ENCODE measurements around the gene RABGAP1L. TPM values are rescaled to one million over a fixed set of nuclear protein-coding genes. Genes with fewer than 3 reads are reported as not detected.

The RABGAP1L gene
- total and polyA plus RNA-seq, 2 of the 4 experiments (the other 2 are of a cell fraction) = 7.9 to 26.7 TPM

DNA sequence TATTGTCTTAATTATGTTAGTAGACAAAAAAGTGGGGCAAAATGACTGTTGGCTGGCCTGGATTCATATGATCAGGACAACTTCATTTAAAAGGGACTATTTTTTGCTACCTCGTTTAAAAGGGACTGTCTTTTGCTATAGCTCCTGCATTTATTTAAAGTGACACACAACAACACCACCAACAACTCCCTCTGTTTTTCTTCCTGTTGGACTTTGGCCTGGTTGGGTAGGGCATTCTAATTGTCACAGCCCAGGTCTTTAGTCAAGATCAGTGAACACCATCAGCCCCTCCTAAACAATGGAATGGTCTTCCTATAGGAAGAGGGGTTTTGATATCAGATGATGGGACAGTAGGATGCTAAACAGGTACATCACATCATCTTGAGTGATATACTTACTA, 530.2 kb downstream of the RABGAP1L start:
- BruUV-seq (replicated peaks) = no TSS peak
- intact Hi-C loops (cut with micrococcal nuclease) (no loop called here), in situ Hi-C loops (cut with MboI; ENCODE audit: low sequenced_read_pairs) (no loop called here), dilution Hi-C loops (cut with HindIII; ENCODE audit: low sequenced_read_pairs, unreplicated experiment) (no loop called here)
- Histone ChIP-seq H3K9me1 (ENCODE audit: insufficient read depth, low read length) (no peaks in the 10 kb centered on the region), H2AFZ (replicated peaks; ENCODE audit: low read length, poor library complexity) (no peak overlapping the region), H3K4me1 (ENCODE audit: control insufficient read depth, insufficient read depth, low read length) (no peaks in the 10 kb centered on the region), H3K18ac (ENCODE audit: low read depth, low read length) (no peak overlapping the region), H3K23ac (ENCODE audit: low read depth, low read length) (no peak overlapping the region), H3K9me3 (ENCODE audit: control insufficient read depth, insufficient read depth, low read length) (no peaks in the 10 kb centered on the region), H3K56ac (ENCODE audit: extremely low read depth, insufficient read depth, low read length) (no peak overlapping the region), H3K4me3 (ENCODE audit: insufficient read depth, low read depth, low read length) (no peak overlapping the region), H3K4me2 (ENCODE audit: low read depth, low read length) (no peak overlapping the region), H3K36me3 (ENCODE audit: control insufficient read depth, insufficient read depth, low read length) (no peaks in the 10 kb centered on the region), H4K20me1 (ENCODE audit: insufficient read depth, low read length) (no peaks in the 10 kb centered on the region), H4K8ac (ENCODE audit: low read depth in 2 of 2, low read length in 2 of 2) (no peak overlapping the region; a peak in 1 of 4 replicates), H2AK9ac (replicated peaks; ENCODE audit: low read depth, low read length, poor library complexity) (no peak overlapping the region), H4K91ac (ENCODE audit: insufficient read depth, low read depth, low read length) (no peak overlapping the region), H3K14ac (replicated peaks; ENCODE audit: low read depth, low read length) (no peak overlapping the region), H3K9ac (ENCODE audit: low read depth, low read length) (no peak overlapping the region), H2BK5ac (ENCODE audit: low read depth, low read length, poor library complexity, severe bottlenecking) (no peak overlapping the region), H2AK5ac (ENCODE audit: low read depth, low read length) (no peak overlapping the region), H3K4ac (ENCODE audit: low read depth, low read length) (no peak overlapping the region), H3K27me3 (ENCODE audit: control insufficient read depth, insufficient read depth, low read length) (no peaks in the 10 kb centered on the region), H3K27ac (ENCODE audit: insufficient read depth, low read length) (no peak overlapping the region), H2BK15ac (ENCODE audit: low read depth, low read length) (no peak overlapping the region), H2BK120ac (ENCODE audit: low read depth, low read length) (no peak overlapping the region), H4K5ac (ENCODE audit: low read depth, low read length) (no peak overlapping the region), H2BK20ac (ENCODE audit: low read depth, low read length) (no peak overlapping the region), H3K79me1 (ENCODE audit: low read depth in 1 of 2, low read length in 2 of 2) (no peaks in the 10 kb centered on the region)
- DNase-seq = no peak
- ChIA-PET CTCF (no interaction called here), POLR2A (ENCODE audit: unreplicated experiment) (no interaction called here)
- no CpG with 5 or more reads among the region's 1 CpG for WGBS, 2 experiments (ENCODE audit: extremely low coverage in 2 of 2, insufficient read length in 1 of 2)
- TF ChIP-seq POLR2A (IDR thresholded peaks at IDR 0.05; ENCODE audit: low read depth, low read length) (no peak), MXI1 (IDR thresholded peaks at IDR 0.05; ENCODE audit: borderline replicate concordance, low read depth, low read length) (no peak), NFE2L2 (IDR thresholded peaks at IDR 0.05; ENCODE audit: low read depth, low read length) (no peak), SMC3 (IDR thresholded peaks at IDR 0.05; ENCODE audit: low read depth, low read length) (no peak), MAZ (IDR thresholded peaks at IDR 0.05; ENCODE audit: borderline replicate concordance, low read depth, low read length) (no peak), CHD1 (IDR thresholded peaks at IDR 0.05; ENCODE audit: low read depth, low read length) (no peak), BHLHE40 (IDR thresholded peaks at IDR 0.05; ENCODE audit: low read depth, low read length) (no peak), RAD21 (IDR thresholded peaks at IDR 0.05; ENCODE audit: low read length) (no peak), RCOR1 (IDR thresholded peaks at IDR 0.05; ENCODE audit: insufficient replicate concordance, low read length) (no peak), MAFK (IDR thresholded peaks at IDR 0.05; ENCODE audit: low read depth, low read length) (no peak), FOS (IDR thresholded peaks at IDR 0.05; ENCODE audit: low read depth, low read length) (no peak), RFX5 (IDR thresholded peaks at IDR 0.05; ENCODE audit: low read depth, low read length) (no peak), CEBPB (IDR thresholded peaks at IDR 0.05; ENCODE audit: low read depth, low read length) (no peak)
- TF ChIP-seq, protein P1, sequence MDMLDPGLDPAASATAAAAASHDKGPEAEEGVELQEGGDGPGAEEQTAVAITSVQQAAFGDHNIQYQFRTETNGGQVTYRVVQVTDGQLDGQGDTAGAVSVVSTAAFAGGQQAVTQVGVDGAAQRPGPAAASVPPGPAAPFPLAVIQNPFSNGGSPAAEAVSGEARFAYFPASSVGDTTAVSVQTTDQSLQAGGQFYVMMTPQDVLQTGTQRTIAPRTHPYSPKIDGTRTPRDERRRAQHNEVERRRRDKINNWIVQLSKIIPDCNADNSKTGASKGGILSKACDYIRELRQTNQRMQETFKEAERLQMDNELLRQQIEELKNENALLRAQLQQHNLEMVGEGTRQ (IDR thresholded peaks at IDR 0.05; ENCODE audit: low read depth, low read length) = no peak
- TF ChIP-seq, protein P2, sequence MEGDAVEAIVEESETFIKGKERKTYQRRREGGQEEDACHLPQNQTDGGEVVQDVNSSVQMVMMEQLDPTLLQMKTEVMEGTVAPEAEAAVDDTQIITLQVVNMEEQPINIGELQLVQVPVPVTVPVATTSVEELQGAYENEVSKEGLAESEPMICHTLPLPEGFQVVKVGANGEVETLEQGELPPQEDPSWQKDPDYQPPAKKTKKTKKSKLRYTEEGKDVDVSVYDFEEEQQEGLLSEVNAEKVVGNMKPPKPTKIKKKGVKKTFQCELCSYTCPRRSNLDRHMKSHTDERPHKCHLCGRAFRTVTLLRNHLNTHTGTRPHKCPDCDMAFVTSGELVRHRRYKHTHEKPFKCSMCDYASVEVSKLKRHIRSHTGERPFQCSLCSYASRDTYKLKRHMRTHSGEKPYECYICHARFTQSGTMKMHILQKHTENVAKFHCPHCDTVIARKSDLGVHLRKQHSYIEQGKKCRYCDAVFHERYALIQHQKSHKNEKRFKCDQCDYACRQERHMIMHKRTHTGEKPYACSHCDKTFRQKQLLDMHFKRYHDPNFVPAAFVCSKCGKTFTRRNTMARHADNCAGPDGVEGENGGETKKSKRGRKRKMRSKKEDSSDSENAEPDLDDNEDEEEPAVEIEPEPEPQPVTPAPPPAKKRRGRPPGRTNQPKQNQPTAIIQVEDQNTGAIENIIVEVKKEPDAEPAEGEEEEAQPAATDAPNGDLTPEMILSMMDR (conservative IDR thresholded peaks at IDR 0.05; ENCODE audit: low read depth, low read length) = no peak
- TF ChIP-seq, protein P3, sequence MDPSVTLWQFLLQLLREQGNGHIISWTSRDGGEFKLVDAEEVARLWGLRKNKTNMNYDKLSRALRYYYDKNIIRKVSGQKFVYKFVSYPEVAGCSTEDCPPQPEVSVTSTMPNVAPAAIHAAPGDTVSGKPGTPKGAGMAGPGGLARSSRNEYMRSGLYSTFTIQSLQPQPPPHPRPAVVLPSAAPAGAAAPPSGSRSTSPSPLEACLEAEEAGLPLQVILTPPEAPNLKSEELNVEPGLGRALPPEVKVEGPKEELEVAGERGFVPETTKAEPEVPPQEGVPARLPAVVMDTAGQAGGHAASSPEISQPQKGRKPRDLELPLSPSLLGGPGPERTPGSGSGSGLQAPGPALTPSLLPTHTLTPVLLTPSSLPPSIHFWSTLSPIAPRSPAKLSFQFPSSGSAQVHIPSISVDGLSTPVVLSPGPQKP (IDR thresholded peaks at IDR 0.05; ENCODE audit: borderline replicate concordance, low read depth, low read length) = no peak
- no peak for ATAC-seq (ENCODE audit: low read depth)
